NAMALWA (cell line): ENCODE data around the gene TMEM101.
"Not testable (repeated sequence)": the region's sequence is repeated elsewhere in the genome, so short reads cannot be mapped to it uniquely, and the experiment has no call there.

Experiments
- DNase-seq: peaks from one replicate; pipeline ENCODE4 v3.0.0-alpha.2; 2015; ENCODE audit warnings: low spot score

The TMEM101 gene

DNA sequence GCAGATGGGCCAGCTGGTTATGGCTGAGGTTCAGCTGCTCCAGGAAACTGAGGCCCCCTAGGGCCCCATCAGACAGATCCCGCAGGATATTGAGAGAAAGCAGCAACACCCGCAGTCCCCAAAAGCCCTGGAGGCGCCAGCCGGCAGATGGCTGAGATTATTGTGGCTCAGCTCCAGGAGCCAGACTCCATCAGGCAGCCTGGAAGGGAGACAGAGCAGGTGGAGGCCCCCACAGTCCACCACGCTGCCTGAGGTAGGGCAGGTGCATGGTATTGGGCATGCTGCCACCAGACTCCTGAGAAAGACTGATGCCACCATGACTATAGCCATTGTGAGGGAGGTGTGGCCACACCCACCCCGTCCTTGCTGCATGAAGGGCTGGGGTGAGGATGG, 9.5 kb upstream of the TMEM101 start:
- DNase-seq, result no peak

- DNase-seq, result no peak
These were observed 8.9 kb upstream of the TMEM101 start for GRCh38 chr17:44023545-44024270.

- no peak for DNase-seq
These were observed 7.5 kb upstream of the TMEM101 start for GRCh38 chr17:44022246-44022645.

- not testable (repeated sequence) for DNase-seq
These were observed 6.5 kb upstream of the TMEM101 start for GRCh38 chr17:44021227-44021626.

DNA sequence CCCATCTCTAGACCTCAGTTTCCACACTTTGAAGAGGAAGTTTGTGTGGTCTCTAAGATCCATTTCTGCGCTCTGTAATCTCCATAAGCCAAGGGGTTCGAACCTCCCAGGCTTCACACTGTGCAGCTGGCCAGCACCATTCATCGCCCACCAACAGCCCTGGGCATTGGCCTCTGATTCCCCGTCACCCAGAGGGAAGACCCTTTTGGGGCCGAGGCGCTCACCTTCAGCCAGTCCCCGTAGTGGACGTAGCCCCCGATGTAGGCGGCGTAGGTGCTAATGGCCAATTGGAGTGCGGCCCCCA, 678 bp downstream of the TMEM101 start:
- no peak for DNase-seq

DNA sequence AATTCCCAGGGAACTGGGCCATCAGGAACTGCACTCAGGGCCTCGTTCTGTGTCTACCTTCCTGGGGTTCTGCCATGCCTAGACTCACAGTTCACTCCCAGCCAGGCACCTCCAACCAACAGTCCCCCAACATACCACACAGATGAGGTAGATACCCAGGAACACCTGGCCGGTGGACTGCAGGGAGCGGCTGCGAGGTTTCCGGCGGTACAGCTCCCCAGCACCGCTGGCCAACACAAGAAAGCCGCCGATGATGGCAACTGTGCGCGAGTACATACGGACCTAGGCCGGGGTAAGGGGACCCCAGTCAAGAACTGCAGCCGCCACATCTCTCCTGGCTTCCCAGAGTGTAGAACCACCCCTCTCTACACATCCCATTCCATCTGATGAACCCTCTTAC, 1.9 kb downstream of the TMEM101 start:
- no peak for DNase-seq

GRCh38 chr17:44012391-44012790, 2.4 kb downstream of the TMEM101 start:
- no peak for DNase-seq

GRCh38 chr17:44011876-44012275, 2.9 kb downstream of the TMEM101 start:
- DNase-seq, result no peak

DNA sequence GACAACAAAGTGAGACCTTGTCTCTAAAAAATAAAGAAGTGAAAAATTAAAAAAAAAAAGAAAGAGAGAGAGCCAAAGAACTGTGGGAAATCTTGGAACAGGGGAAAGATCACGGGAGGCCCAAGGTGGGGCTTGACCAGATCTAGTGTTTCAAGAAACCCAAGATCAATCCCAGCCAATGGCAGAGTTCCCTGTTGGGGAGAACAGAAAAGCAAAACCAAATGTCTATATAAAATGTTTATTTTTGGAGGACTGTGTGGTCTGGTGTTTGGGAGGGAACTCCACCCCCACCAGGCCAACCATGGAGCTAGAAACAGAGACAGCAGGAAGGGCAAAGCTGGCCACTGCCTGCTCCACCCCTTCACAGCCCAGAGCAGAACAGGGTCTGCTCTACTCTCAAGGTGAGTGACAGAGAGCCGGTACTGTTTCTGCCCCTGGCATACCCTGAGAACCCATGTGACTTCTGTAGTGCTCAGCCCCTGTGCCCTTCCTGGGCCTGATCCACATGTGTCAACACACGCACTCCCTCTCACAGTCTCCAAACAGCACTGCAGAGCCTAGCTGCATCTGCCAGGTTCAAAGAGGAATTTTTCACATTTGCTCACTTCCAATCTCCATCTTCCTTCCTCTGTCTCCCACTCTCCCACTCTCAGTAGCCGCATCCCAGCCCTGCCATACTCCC, 3.7 kb downstream of the TMEM101 start:
- no peak for DNase-seq

GRCh38 chr17:44008205-44008909, 6.4 kb downstream of the TMEM101 start:
- DNase-seq, result no peak

DNA sequence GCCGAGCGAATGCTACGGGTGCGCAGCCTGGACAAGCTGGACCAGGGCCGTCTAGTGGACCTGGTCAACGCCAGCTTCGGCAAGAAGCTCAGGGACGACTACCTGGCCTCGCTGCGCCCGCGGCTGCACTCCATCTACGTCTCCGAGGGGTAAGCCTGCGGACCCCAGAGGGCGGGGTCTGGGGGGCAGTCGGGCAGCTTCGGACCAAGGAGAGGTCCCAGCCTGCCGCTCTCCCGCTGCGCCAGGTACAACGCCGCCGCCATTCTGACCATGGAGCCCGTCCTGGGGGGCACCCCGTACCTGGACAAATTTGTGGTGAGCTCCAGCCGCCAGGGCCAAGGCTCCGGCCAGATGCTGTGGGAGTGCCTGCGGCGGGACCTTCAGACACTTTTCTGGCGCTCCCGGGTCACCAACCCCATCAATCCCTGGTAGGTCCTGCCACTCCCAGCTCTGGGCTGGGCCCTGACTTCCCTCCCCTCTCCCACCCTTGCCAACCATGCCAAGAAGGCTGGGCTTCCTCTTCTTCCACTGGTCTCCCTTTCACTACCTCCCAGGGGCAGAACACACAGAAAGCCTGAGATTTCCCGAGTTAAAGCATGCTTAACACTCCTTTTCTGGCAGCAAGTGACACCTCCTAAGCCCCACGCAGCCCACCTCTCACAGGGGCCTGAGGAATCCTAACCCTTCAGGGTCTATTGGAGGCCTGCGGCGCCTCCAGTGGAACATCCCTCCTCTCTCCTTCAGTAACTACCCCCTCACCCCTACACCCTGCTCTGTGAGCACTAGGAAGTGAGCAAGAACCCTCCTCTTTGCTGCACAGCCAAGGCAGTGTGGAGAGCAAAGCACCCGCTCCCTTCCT, 7.2 kb downstream of the TMEM101 start:
- no peak for DNase-seq

- peak; percentile 94 for DNase-seq
These were observed 8.0 kb downstream of the TMEM101 start for GRCh38 chr17:44006598-44007345.

DNA sequence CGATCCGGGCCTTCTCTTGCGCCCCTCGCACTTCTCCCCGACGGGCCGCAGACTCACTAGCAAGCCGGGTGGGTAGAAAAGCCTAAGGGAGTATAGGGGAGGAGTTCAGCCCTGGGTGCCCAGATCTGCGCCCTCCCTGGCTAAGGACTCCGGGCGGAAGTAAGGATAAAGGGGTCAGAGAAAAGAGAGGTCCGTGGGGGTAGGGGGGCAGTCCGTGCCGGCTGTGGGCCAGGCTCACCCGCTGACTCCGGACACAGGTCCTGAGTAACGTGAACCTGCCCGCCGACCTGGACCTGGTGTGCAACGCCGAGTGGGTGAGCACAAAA, 8.5 kb downstream of the TMEM101 start:
- no peak for DNase-seq

GRCh38 chr17:44005527-44006271, 9.1 kb downstream of the TMEM101 start:
- DNase-seq, result no peak

GRCh38 chr17:44004761-44005526, 9.8 kb downstream of the TMEM101 start:
- no peak for DNase-seq

DNA sequence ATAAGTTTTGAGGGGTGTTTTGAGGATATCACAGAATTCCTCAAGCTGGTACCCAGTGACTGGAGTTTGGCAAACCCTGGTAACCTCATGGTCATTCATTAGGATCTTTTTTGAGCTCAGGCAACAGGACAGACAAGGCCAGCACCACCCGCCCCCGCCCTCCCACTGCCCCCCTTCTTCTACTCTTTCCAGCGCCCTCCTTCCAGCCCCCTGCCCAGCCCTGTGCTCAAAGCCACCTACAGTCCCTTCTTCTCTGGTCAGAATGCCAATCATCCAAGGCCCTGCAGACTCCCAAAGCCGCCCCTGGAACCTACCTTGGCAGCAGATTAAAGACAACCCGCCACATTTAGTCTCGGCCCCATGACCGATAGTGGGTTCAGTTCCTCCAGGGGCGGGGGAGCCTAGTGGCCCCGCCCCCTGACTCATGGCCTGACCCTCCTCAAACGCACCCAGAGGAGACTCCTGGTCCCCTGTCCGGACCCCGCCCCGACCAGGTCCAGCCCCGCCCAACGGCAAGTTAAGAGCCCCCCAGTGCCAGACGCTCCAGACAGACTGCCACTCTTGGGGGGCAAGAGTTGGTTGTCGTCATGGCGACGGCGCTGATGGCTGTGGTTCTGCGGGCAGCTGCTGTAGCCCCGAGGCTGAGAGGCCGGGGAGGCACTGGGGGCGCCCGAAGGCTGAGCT, 10.5 kb downstream of the TMEM101 start, which contains the start of gene NAGS:
NAGS (plus strand) TSS at position 546 of the 684 bp plus-strand sequence; CDS start at position 588, 42 bp downstream.
- no peak for DNase-seq

- no peak for DNase-seq
These were observed 12.5 kb downstream of the TMEM101 start for GRCh38 chr17:44002141-44002848.

DNA sequence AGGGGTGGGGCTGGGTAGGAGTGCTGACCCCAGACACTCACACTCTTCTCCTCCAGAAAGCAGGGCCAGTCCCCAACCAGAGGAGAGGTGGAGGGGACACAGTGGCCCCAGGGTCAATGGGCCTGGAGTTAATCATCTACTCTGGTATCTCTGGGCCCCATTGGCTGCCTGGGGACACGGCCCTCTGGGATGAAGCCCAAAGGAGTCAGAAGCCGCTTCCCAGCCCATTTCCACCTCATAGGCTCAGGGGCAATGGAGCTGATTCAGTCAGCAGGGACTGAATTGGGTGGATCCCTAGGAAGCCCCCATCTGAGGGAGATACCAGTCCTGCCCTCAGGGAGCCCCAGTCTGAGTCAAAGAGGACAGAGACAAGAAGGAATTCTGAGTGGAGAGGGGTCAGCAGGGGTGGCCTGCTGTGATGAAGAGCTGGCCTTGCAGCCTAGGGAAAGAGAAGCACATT, 13.3 kb downstream of the TMEM101 start:
- no peak for DNase-seq
